NCI-H82 treated with DMSO at 0.1 percent for 48 hours (cell line): ENCODE measurements around the gene RFNG.

ENCODE experiments used
- DNase-seq: peaks from one replicate; lab custom pipeline; 2025; ENCODE audit not compliant: unreplicated experiment; lab: John Stamatoyannopoulos, UW

Gene RFNG

GRCh38 chr17:82016061-82016874, 35.3 kb downstream of the RFNG start:
- no peak for DNase-seq

GRCh38 chr17:82015311-82015971, 36.2 kb downstream of the RFNG start:
- no peak for DNase-seq

- DNase-seq: no peak
Observed at GRCh38 chr17:82014971-82015310, 36.7 kb downstream of the RFNG start.

GRCh38 chr17:82014432-82014831, 37.2 kb downstream of the RFNG start:
- DNase-seq: no peak

GRCh38 chr17:82013772-82014321, 37.8 kb downstream of the RFNG start:
- DNase-seq: no peak

GRCh38 chr17:82013341-82013740, 38.3 kb downstream of the RFNG start:
- DNase-seq: no peak

GRCh38 chr17:82012640-82013295, 38.8 kb downstream of the RFNG start:
- no peak for DNase-seq

- no peak for DNase-seq
Observed at GRCh38 chr17:82012261-82012639, 39.4 kb downstream of the RFNG start.

- DNase-seq: no peak
Observed at GRCh38 chr17:82011617-82012187, 39.9 kb downstream of the RFNG start.

- no peak for DNase-seq
Observed at GRCh38 chr17:82010575-82011525, 40.8 kb downstream of the RFNG start.

GRCh38 chr17:82009413-82009812, 42.2 kb downstream of the RFNG start:
- DNase-seq: no peak

GRCh38 chr17:82008941-82009405, 42.6 kb downstream of the RFNG start:
- DNase-seq: no peak

GRCh38 chr17:82008258-82008940, 43.2 kb downstream of the RFNG start:
- no peak for DNase-seq

GRCh38 chr17:82007495-82008257, 43.9 kb downstream of the RFNG start:
- no peak for DNase-seq

GRCh38 chr17:82007228-82007494, 44.5 kb downstream of the RFNG start:
- no peak for DNase-seq

GRCh38 chr17:82006468-82007227, 45.0 kb downstream of the RFNG start:
- no peak for DNase-seq

- DNase-seq: no peak
Observed at GRCh38 chr17:82005701-82006348, 45.8 kb downstream of the RFNG start.
